HepG2 (cell line): Measurements from ENCODE around the gene TMEM183A. TPM values are rescaled to one million over a fixed set of nuclear protein-coding genes. Genes with fewer than 3 reads are reported as not detected.

Source experiments
- ATF1 ChIP-seq: IDR thresholded peaks from 2 replicates; pipeline ENCODE4 v1.6.1; 2016; ENCODE audit warnings: mild to moderate bottlenecking, control low read depth
- BHLHE40 ChIP-seq: IDR thresholded peaks from 2 replicates; pipeline ENCODE4 v1.6.1; 2011; ENCODE audit warnings: low read length, improper control_type of control experiment
- HDAC2 ChIP-seq: sonication (generic); formaldehyde crosslinking; IDR thresholded peaks from 2 replicates; pipeline ENCODE4 v1.4.0; 2020; ENCODE audit warnings: missing genetic modification reagents
- HNRNPK ChIP-seq: fragments of 200-400 bp; formaldehyde crosslinking; IDR thresholded peaks from 2 replicates; pipeline ENCODE4 v1.6.1; 2018; ENCODE audit warnings: low read length, low read depth, moderate library complexity, mild to moderate bottlenecking; ENCODE audit not compliant: poor library complexity, severe bottlenecking
- IRX3 ChIP-seq: sonication (generic); formaldehyde crosslinking; IDR thresholded peaks from 2 replicates; pipeline ENCODE4 v1.8.1; 2023; ENCODE audit warnings: mild to moderate bottlenecking, low read depth, missing genetic modification reagents, borderline replicate concordance
- JUN ChIP-seq: sonication (generic); formaldehyde crosslinking; IDR thresholded peaks from 2 replicates; pipeline ENCODE4 v1.4.0; 2020; ENCODE audit warnings: mild to moderate bottlenecking, missing genetic modification reagents
- KLF16 ChIP-seq, 2 experiments: sonication (generic) in 1 of 2; formaldehyde crosslinking in 1 of 2; IDR thresholded peaks; 2 replicates each; pipeline versions ENCODE4 v1.6.1 to v1.8.0; 2016 to 2023; ENCODE audit warnings: missing genetic modification reagents in 2 of 2, missing compliant biosample characterization in 1 of 2
- NFE2 ChIP-seq: sonication (generic); formaldehyde crosslinking; IDR thresholded peaks from 2 replicates; pipeline ENCODE4 v1.4.0; 2020; ENCODE audit warnings: missing genetic modification reagents
- NR2F1 ChIP-seq, 2 experiments: fragments of 450-650 bp in 1 of 2; formaldehyde crosslinking in 1 of 2; IDR thresholded peaks; 2 replicates each; pipeline versions ENCODE4 v1.5.0 to v1.6.1; 2016 to 2020; ENCODE audit warnings: mild to moderate bottlenecking in 1 of 2, missing compliant biosample characterization in 1 of 2, missing genetic modification reagents in 1 of 2, moderate library complexity in 1 of 2
- NR2F6 ChIP-seq, 2 experiments: IDR thresholded peaks; 2 replicates each; pipeline ENCODE4 v1.6.1; 2016; ENCODE audit warnings: antibody characterized with exemption in 1 of 2, mild to moderate bottlenecking in 1 of 2
- SOX5 ChIP-seq: IDR thresholded peaks from 2 replicates; pipeline ENCODE4 v1.6.1; 2016; ENCODE audit warnings: borderline replicate concordance
- TBX2 ChIP-seq: sonication (generic); formaldehyde crosslinking; IDR thresholded peaks from 2 replicates; pipeline ENCODE4 v1.5.0; 2020; ENCODE audit warnings: missing genetic modification reagents, mild to moderate bottlenecking, borderline replicate concordance
- THYN1 ChIP-seq: sonication (generic); formaldehyde crosslinking; IDR thresholded peaks from 2 replicates; pipeline ENCODE4 v1.8.1; 2023; ENCODE audit warnings: low read depth, mild to moderate bottlenecking, moderate library complexity, missing genetic modification reagents, borderline replicate concordance
- ZFP36 ChIP-seq: fragments of 150-350 bp; IDR thresholded peaks from 2 replicates; pipeline ENCODE4 v1.6.1; 2018; ENCODE audit warnings: borderline replicate concordance, low read length, low read depth; ENCODE audit not compliant: partially characterized antibody
- ZNF383 ChIP-seq: sonication (generic); formaldehyde crosslinking; IDR thresholded peaks from 2 replicates; pipeline ENCODE4 v1.4.0; 2020; ENCODE audit warnings: missing genetic modification reagents, mild to moderate bottlenecking, borderline replicate concordance
- ZNF564 ChIP-seq: sonication (generic); formaldehyde crosslinking; IDR thresholded peaks from 2 replicates; pipeline ENCODE4 v1.8.1; 2023; ENCODE audit warnings: mild to moderate bottlenecking, missing genetic modification reagents
- ZNF674 ChIP-seq: sonication (generic); formaldehyde crosslinking; IDR thresholded peaks from 2 replicates; pipeline ENCODE4 v1.5.0; 2020; ENCODE audit warnings: low read depth, mild to moderate bottlenecking, missing genetic modification reagents
- ZZZ3 ChIP-seq: sonication (generic); formaldehyde crosslinking; IDR thresholded peaks from 2 replicates; pipeline ENCODE4 v1.4.0; 2020; ENCODE audit warnings: missing genetic modification reagents, mild to moderate bottlenecking, borderline replicate concordance
- polyA plus RNA-seq, 8 experiments: library from polyadenylated mRNA; depleted of rRNA in 3 of 8; stranded (reverse) in 7 of 8; unstranded in 1 of 8; fragments of >200 nt; fragmentation: Illumina TruSeq in 4 of 8; extraction: Trizol in 4 of 8; gene quantifications; 2 replicates each; pipeline versions ENCODE4 v1.2.1 to v1.2.3, GENCODE V29; 2011 to 2016; ENCODE audit warnings: low read depth in 4 of 8, missing spikeins in 1 of 8, mixed read lengths in 1 of 8; ENCODE audit not compliant: insufficient read depth in 1 of 8
- total RNA-seq, 5 experiments: library from RNA; depleted of rRNA; stranded (reverse); fragments of >200 nt; fragmentation: Illumina TruSeq; extraction: Trizol; gene quantifications; 2 replicates each; pipeline ENCODE4 v1.2.3, GENCODE V29; 2016; ENCODE audit warnings: low read depth in 1 of 5
- TF ChIP-seq, protein P1 (sequence below), 2 experiments: sonication (generic) in 1 of 2; formaldehyde crosslinking in 1 of 2; IDR thresholded peaks; 2 replicates each; pipeline versions ENCODE4 v1.4.0 to v1.6.1; 2016 to 2020; ENCODE audit warnings: borderline replicate concordance in 1 of 2, low read depth in 1 of 2, mild to moderate bottlenecking in 1 of 2, missing genetic modification reagents in 1 of 2
- TF ChIP-seq, protein P2 (sequence below): sonication (generic); formaldehyde crosslinking; IDR thresholded peaks from 2 replicates; pipeline ENCODE4 v1.5.0; 2020; ENCODE audit warnings: mild to moderate bottlenecking, missing genetic modification reagents

Gene TMEM183A
- total and polyA plus RNA-seq, 2 of the 13 experiments (the other 11 are each of a cell fraction or from before 2014, with no cell fraction given), result 59.7 to 82.0 TPM

DNA sequence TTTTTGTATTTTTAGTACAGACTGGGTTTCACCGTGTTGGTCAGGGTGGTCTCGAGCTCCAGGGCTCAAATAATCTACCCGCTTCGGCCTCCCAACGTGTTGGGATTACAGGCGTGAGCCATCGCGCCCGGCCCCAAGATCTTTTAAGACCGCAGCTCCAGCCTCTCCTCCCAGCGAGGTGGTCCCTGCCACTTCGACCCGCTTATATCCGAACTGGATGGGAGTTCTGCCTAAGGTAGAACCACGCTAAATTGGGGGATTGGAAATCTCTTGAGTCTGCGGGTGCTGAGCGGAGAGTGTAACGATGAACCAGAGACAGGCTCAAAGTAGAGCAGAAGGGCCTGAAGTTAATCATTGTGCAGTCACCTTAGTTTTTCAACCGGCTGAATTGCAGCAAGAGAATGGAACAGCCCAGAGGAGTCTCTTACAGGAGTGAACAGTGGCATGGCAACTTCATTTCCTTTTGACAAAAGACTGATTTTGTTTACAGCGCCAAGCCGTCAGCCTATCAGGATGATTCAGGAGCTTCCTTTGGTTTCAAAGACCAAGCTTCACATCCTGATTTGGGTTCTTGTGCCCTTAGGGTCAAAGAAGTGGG lies 39.4 kb upstream of the TMEM183A start (continued):
- TF ChIP-seq, protein P1, sequence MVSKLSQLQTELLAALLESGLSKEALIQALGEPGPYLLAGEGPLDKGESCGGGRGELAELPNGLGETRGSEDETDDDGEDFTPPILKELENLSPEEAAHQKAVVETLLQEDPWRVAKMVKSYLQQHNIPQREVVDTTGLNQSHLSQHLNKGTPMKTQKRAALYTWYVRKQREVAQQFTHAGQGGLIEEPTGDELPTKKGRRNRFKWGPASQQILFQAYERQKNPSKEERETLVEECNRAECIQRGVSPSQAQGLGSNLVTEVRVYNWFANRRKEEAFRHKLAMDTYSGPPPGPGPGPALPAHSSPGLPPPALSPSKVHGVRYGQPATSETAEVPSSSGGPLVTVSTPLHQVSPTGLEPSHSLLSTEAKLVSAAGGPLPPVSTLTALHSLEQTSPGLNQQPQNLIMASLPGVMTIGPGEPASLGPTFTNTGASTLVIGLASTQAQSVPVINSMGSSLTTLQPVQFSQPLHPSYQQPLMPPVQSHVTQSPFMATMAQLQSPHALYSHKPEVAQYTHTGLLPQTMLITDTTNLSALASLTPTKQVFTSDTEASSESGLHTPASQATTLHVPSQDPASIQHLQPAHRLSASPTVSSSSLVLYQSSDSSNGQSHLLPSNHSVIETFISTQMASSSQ (IDR thresholded peaks at IDR 0.05; ENCODE audit: low read depth), result no peak
- TF ChIP-seq, protein P1 (CRISPR knock-in tag; IDR thresholded peaks at IDR 0.05; ENCODE audit: borderline replicate concordance), result peak; percentile 29; the same call in 1 of the 2 replicates
- TF ChIP-seq JUN (CRISPR knock-in tag), result no peak
- TF ChIP-seq ZNF564 (CRISPR knock-in tag), result no peak
- no peak for TF ChIP-seq HNRNPK
- TF ChIP-seq HDAC2 (CRISPR knock-in tag), result no peak
- TF ChIP-seq NFE2 (CRISPR knock-in tag), result no peak
- TF ChIP-seq, protein P2, sequence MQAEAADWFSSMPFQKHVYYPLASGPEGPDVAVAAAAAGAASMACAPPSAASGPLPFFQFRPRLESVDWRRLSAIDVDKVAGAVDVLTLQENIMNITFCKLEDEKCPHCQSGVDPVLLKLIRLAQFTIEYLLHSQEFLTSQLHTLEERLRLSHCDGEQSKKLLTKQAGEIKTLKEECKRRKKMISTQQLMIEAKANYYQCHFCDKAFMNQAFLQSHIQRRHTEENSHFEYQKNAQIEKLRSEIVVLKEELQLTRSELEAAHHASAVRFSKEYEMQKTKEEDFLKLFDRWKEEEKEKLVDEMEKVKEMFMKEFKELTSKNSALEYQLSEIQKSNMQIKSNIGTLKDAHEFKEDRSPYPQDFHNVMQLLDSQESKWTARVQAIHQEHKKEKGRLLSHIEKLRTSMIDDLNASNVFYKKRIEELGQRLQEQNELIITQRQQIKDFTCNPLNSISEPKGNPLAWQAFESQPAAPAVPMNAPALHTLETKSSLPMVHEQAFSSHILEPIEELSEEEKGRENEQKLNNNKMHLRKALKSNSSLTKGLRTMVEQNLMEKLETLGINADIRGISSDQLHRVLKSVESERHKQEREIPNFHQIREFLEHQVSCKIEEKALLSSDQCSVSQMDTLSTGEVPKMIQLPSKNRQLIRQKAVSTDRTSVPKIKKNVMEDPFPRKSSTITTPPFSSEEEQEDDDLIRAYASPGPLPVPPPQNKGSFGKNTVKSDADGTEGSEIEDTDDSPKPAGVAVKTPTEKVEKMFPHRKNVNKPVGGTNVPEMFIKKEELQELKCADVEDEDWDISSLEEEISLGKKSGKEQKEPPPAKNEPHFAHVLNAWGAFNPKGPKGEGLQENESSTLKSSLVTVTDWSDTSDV, result no peak
- no peak for TF ChIP-seq ZZZ3 (CRISPR knock-in tag)
- no peak for TF ChIP-seq SOX5 (CRISPR knock-in tag)
- TF ChIP-seq THYN1, result no peak
- no peak for TF ChIP-seq ATF1 (CRISPR knock-in tag)
- no peak for TF ChIP-seq KLF16 (CRISPR knock-in tag; IDR thresholded peaks at IDR 0.05)
- TF ChIP-seq IRX3 (CRISPR knock-in tag), result no peak
- TF ChIP-seq BHLHE40, result no peak
- no peak for TF ChIP-seq NR2F1 (CRISPR knock-in tag; IDR thresholded peaks at IDR 0.05)
- no peak for TF ChIP-seq ZNF383 (CRISPR knock-in tag)
- TF ChIP-seq TBX2 (CRISPR knock-in tag), result no peak
- TF ChIP-seq ZNF674 (CRISPR knock-in tag), result no peak
- TF ChIP-seq ZFP36, result no peak
- no peak for TF ChIP-seq NR2F6 (IDR thresholded peaks at IDR 0.05)
- no peak for TF ChIP-seq NR2F6 (CRISPR knock-in tag; IDR thresholded peaks at IDR 0.05)
